Panc1 (cell line): Measurements from ENCODE around the gene DAB2. TPM values are rescaled to one million over a fixed set of nuclear protein-coding genes. Genes with fewer than 3 reads are reported as not detected.

ENCODE experiments used
- ATAC-seq: fragments of 200-7000 bp; cut with Tn5 transposase; 2 replicates; pipeline ENCODE4 v1.9.1; 2020; ENCODE audit warnings: mild to moderate bottlenecking, moderate library complexity
- BruUV-seq: library from RNA; stranded (reverse); fragments of 400-500 nt; replicated peaks from 2 replicates; lab custom pipeline; 2021; lab: Mats Ljungman, UMichigan
- CTCF ChIA-PET: fragments of 300-600 bp; sonication (Branson Sonifier 250); formaldehyde crosslinking; loops from one replicate; lab custom pipeline; 2022; ENCODE audit warnings: antibody characterized with exemption; lab: Charles Lee
- POLR2A ChIA-PET: fragments of 300-600 bp; sonication (Branson Sonifier 250); formaldehyde crosslinking; loops from one replicate; lab custom pipeline; 2022; ENCODE audit warnings: antibody characterized with exemption; lab: Charles Lee
- DNase-seq: peaks from one replicate; pipeline ENCODE4 v3.0.0-alpha.2; 2010; ENCODE audit warnings: low read depth, low spot score
- H3K27ac ChIP-seq: 2 replicates; pipeline ENCODE4 v1.5.1; 2011; ENCODE audit warnings: mild to moderate bottlenecking, low read length, inconsistent platforms
- H3K27me3 ChIP-seq: fragments of 200-500 bp; sonication (Bioruptor generic); 2 replicates; pipeline ENCODE4 v1.6.0; 2014; ENCODE audit warnings: low read length, inconsistent platforms; ENCODE audit not compliant: control insufficient read depth, insufficient read depth
- H3K36me3 ChIP-seq: fragments of 200-500 bp; sonication (Bioruptor generic); 2 replicates; pipeline ENCODE4 v1.5.1; 2014; ENCODE audit warnings: inconsistent platforms, mild to moderate bottlenecking, low read length, moderate library complexity; ENCODE audit not compliant: control insufficient read depth, insufficient read depth
- H3K4me1 ChIP-seq: 2 replicates; pipeline ENCODE4 v1.5.1; 2011; ENCODE audit warnings: inconsistent platforms, mild to moderate bottlenecking, low read length, moderate library complexity; ENCODE audit not compliant: control insufficient read depth, insufficient read depth
- H3K4me3 ChIP-seq, 2 experiments: 2 replicates each; pipeline ENCODE4 v1.5.1; 2011 to 2012; ENCODE audit warnings: low read depth in 2 of 2, low read length in 2 of 2, mild to moderate bottlenecking in 2 of 2, inconsistent platforms in 1 of 2, moderate library complexity in 1 of 2
- H3K9me3 ChIP-seq: fragments of 200-500 bp; sonication (Bioruptor generic); 2 replicates; pipeline ENCODE4 v1.5.1; 2014; ENCODE audit warnings: low read depth, mild to moderate bottlenecking, inconsistent platforms, low read length, moderate library complexity; ENCODE audit not compliant: control insufficient read depth, insufficient read depth
- POLR2AphosphoS5 ChIP-seq: IDR thresholded peaks from 2 replicates; pipeline ENCODE4 v1.6.1; 2012; ENCODE audit warnings: mild to moderate bottlenecking, low read depth, low read length, moderate library complexity
- REST ChIP-seq, 2 experiments: IDR thresholded peaks; 2 replicates each; pipeline ENCODE4 v1.6.1; 2011 to 2012; ENCODE audit warnings: low read depth in 2 of 2, control low read depth in 1 of 2, low read length in 1 of 2, mild to moderate bottlenecking in 1 of 2, moderate library complexity in 1 of 2; ENCODE audit not compliant: insufficient read depth in 1 of 2
- SIN3A ChIP-seq: IDR thresholded peaks from 2 replicates; pipeline ENCODE4 v1.6.1; 2012; ENCODE audit warnings: low read depth, mild to moderate bottlenecking, low read length, moderate library complexity, borderline replicate concordance; ENCODE audit not compliant: insufficient read depth
- TCF7L2 ChIP-seq: IDR thresholded peaks from 2 replicates; pipeline ENCODE4 v1.6.1; 2011; ENCODE audit warnings: mild to moderate bottlenecking, low read depth, low read length, inconsistent platforms
- in situ Hi-C: cut with HindIII; loops from 2 replicates; pipeline ENCODE4 v1.10.0; 2016; ENCODE audit warnings: low sequenced_read_pairs, low pct_unique_long_range_greater_than_20kb
- intact Hi-C: fragments of 100-400 bp; cut with micrococcal nuclease; formaldehyde crosslinking; loops from one replicate; pipeline ENCODE4 v1.10.0; 2022; ENCODE audit not compliant: unreplicated experiment
- total RNA-seq: library from RNA; stranded (reverse); gene quantifications from one replicate; pipeline ENCODE4 v1.2.1, GENCODE V29; 2021; ENCODE audit not compliant: unreplicated experiment
- TF ChIP-seq, protein P1 (sequence below): fragments of 450-650 bp; IDR thresholded peaks from 2 replicates; pipeline ENCODE4 v1.5.1; 2017; ENCODE audit warnings: mild to moderate bottlenecking

DAB2 gene
- total RNA-seq, 1 experiment from 2014 or later, result 1.7 TPM

DNA sequence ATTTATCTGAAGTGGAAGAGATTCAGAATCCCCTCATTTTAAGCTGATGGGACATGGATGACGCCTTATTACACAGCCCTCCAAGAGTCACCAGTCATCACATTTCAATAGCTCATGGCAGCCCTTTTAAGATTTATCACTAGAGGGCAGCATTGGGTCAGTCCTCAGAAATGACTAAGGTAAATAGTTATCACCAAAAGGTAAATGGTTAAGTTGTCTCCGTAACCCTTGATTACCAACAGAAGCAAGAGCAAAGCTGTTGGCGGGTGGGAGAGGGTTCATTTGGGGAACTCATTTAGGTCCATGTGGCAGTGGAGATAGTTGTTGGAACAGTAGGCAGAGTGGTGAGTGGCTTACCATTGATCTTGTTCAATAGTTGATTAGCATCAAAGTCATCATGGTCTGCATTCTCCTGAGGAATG lies 48.5 kb downstream of the DAB2 start:
- in situ Hi-C loops, result no loop called here
- no peak overlapping the region for H3K4me3 ChIP-seq
- no peak overlapping the region for H3K27ac ChIP-seq
- ChIA-PET CTCF (interaction anchor here (1.0 to 1.2 kb wide), 5 partner anchors 159 to 194 kb away, joined by 3 to 29 read pairs (median 5); no protein-coding TSS in a partner anchor), POLR2A (no interaction called here)
- no peaks in the 10 kb centered on the region; the same call in 1 of the 2 replicates for H3K36me3 ChIP-seq
- BruUV-seq, result no TSS peak
- ATAC-seq (peak; percentile 80), DNase-seq (peak; percentile 63)
- H3K9me3 ChIP-seq, result no peaks in the 10 kb centered on the region
- no peaks in the 10 kb centered on the region for H3K4me1 ChIP-seq
- intact Hi-C loops, result loop anchor here (1.0 to 5.0 kb wide), 2 partner anchors 171 to 186 kb away; no protein-coding TSS in a partner anchor
- TF ChIP-seq, protein P1, sequence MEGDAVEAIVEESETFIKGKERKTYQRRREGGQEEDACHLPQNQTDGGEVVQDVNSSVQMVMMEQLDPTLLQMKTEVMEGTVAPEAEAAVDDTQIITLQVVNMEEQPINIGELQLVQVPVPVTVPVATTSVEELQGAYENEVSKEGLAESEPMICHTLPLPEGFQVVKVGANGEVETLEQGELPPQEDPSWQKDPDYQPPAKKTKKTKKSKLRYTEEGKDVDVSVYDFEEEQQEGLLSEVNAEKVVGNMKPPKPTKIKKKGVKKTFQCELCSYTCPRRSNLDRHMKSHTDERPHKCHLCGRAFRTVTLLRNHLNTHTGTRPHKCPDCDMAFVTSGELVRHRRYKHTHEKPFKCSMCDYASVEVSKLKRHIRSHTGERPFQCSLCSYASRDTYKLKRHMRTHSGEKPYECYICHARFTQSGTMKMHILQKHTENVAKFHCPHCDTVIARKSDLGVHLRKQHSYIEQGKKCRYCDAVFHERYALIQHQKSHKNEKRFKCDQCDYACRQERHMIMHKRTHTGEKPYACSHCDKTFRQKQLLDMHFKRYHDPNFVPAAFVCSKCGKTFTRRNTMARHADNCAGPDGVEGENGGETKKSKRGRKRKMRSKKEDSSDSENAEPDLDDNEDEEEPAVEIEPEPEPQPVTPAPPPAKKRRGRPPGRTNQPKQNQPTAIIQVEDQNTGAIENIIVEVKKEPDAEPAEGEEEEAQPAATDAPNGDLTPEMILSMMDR, result peak; percentile 86
- no peak for TF ChIP-seq POLR2AphosphoS5
- H3K27me3 ChIP-seq, result no peaks in the 10 kb centered on the region

DNA sequence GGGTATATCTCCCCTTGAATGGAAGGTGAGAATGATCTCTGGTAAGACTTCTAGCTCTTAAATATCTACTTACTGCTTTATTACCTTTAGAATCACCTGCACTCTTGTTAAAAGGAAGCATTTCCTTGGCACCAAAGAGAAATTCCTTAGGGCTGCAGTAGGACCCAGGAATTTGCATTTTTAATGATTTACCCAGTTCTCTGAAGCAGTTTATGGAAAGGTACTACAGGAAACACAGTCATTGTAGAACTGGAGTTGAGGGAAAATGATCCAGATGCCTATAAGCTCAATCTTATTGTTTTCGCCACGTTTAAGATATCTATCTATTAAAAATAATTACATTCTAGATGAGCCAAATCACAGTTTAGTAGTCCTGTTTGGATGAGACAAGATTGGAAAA lies 51.0 kb downstream of the DAB2 start:
- BruUV-seq, result no TSS peak
- Histone ChIP-seq H3K9me3 (no peaks in the 10 kb centered on the region), H3K4me3 (no peak overlapping the region), H3K36me3 (no peaks in the 10 kb centered on the region; the same call in 1 of the 2 replicates), H3K4me1 (no peaks in the 10 kb centered on the region), H3K27ac (no peak overlapping the region), H3K27me3 (no peaks in the 10 kb centered on the region)
- TF ChIP-seq, protein P1, result no peak
- TF ChIP-seq POLR2AphosphoS5, result no peak
- TF ChIP-seq TCF7L2, result no peak
- no peak for TF ChIP-seq SIN3A
- no peak for TF ChIP-seq REST (IDR thresholded peaks at IDR 0.05; ENCODE audit: insufficient read depth in 1 of 2, low read depth in 2 of 2, low read length in 1 of 2)
- in situ Hi-C loops, result no loop called here
- ATAC-seq, result no peak
- ChIA-PET POLR2A (no interaction called here), CTCF (no interaction called here)
- no peak for DNase-seq
- intact Hi-C loops, result no loop called here
